GM03348 (cell line): ENCODE data around the gene BCAS4.
"Not testable (repeated sequence)": the region's sequence is repeated elsewhere in the genome, so short reads cannot be mapped to it uniquely, and the experiment has no call there.

Experiments used
- DNase-seq: peaks from one replicate; pipeline ENCODE4 v3.0.0; 2012; ENCODE audit warnings: low spot score

The BCAS4 gene, protein sequence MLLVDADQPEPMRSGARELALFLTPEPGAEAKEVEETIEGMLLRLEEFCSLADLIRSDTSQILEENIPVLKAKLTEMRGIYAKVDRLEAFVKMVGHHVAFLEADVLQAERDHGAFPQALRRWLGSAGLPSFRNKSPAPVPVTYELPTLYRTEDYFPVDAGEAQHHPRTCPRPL

GRCh38 chr20:50794846-50795634 lies at the start of gene BCAS4:
Gene BCAS4 (plus strand): TSS chr20:50795061. CDS start chr20:50795084, 23 bp downstream.
- peak; percentile 97 for DNase-seq

GRCh38 chr20:50745634-50746137 lies 49.2 kb upstream of the BCAS4 start:
- no peak for DNase-seq

DNA sequence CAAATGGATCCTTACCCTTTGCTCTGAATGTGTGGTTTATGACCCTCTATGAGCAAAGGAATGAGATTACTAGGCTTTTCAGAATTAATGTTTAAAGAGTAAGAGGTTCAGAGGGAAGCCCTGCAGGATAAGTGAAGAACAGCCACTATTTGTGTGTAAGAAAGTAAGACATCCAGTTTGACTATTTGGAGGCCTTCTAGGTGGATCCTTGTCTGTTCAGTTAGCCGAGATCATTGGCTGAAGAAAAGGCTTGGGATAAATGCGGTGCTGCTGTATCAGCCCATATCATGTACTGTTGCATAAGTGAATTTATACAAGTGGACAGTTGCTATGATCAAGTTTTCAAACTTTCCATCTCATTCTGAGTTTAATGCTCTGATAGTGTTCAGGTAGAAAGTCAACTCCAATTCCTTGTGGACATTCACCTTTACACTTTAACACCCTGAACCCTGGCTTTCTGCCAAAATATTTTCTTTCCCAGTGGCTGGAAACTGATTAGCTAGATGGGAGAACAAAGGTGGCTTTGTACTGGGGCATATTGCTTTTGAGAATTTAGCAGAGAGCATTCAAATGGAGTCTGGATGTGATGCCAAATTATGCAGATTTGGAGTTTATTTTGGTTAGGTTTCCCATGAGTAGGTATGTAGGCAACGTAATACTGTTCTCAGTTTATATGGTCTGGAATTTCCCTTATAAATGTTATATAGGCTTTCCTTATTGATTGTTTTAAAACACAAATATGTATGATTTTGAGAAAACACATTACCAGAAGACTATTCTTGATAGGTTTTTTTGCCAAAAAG lies 48.5 kb upstream of the BCAS4 start:
- no peak for DNase-seq

GRCh38 chr20:50747275-50747674 lies 47.6 kb upstream of the BCAS4 start:
- DNase-seq, result no peak

DNA sequence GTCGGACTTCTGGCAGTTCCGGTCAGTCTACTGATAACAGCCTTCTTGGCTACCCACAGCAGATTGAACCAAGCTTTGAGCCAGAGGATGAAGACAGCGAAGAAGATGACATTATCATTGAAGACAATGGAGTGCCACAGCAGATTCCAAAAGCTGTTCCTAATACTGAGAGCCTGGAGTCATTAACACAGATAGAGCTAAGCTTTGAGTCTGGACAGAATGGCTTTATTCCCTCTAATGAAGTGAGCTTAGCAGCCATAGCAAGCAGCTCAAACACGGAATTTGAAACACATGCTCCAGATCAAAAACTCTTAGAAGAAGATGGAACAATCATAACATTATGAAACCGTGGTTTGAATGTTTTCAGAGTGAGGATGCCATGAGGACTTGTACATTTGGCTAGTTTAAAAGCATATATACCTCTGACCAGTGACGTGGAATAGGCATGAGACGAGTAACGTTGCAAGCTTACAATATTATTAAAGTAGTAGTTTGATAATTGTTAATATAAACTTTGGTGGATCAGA lies 44.7 kb upstream of the BCAS4 start:
- no peak for DNase-seq

GRCh38 chr20:50753152-50753551 lies 41.7 kb upstream of the BCAS4 start:
- DNase-seq, result no peak

- no peak for DNase-seq
These were observed 40.4 kb upstream of the BCAS4 start for GRCh38 chr20:50754420-50754819.

DNA sequence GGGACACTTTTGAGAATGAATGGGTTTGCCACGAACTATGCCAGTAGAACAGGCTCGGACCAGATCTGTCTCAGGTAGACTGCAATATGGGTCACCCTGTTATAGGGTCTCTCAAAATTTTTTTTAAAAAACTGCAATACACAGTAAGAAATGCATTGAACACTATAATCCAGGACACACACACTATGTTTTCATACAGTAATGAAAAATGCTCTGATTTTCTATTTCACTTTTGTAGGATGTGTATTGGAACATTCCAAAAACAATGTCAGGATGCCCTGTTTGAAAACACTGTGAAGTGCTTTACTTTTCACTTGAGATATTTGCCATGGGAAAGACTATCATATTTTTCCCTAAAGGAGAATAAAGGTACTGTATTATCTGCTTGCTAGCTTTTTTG lies 38.4 kb upstream of the BCAS4 start:
- no peak for DNase-seq

GRCh38 chr20:50758469-50758868 lies 36.4 kb upstream of the BCAS4 start:
- no peak for DNase-seq

DNA sequence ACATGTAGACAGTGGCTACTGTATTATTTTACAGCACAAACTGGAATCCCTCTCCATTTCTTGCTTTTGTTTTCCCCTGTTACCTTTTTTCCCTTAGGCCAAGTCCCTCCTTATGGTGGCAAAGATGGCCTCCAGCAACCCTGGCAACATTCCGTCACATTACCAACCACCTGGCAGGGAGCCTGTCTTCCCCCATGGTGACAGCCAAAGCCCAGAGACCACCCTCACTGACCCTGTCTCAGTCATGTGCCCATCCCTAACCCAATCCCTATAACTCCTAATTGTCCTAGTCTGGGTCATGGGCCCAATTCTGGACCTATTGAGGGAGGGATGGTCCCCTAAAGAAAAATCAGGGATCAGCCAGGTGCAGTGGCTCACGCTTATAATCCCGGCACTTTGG lies 35.9 kb upstream of the BCAS4 start:
- DNase-seq, result no peak

DNA sequence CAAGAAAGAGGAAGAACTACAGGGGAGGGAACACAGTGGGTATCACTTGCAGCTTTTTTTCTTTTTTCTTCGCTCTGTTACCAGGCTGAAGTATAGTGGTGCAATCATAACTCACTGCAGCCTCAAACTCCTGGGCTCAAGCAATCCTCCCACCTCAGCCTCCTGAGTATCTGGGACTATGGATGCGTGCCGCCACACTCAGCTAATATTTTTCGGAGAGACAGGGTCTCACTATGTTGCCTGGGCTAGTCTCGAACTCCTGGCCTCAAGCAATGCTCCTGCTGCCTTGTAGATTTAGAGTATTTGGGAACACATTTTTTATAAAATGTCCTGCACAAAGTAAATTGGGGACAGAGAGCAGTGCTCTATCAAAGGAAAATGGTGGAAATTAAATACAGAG lies 35.2 kb upstream of the BCAS4 start:
- DNase-seq, result no peak

DNA sequence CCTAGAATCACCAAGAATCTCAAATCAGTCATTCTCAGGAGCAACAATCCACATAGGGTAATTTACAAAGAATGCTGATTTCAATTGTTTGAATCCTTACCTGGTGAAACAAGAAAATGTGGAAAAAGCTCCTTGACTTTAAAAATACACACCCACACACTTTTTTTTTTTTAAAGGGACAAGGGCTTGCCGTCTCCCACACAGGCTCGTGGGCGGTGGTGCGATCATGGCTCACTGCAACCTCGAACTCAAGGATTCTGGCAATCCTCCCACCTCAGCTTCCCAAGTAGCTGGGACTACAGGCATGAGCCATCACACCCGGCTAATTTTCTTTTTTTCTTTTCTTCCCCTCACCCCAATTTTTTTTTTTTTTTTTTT lies 32.8 kb upstream of the BCAS4 start:
- no peak for DNase-seq

GRCh38 chr20:50762435-50763220 lies 32.2 kb upstream of the BCAS4 start:
- DNase-seq, result peak; percentile 51

DNA sequence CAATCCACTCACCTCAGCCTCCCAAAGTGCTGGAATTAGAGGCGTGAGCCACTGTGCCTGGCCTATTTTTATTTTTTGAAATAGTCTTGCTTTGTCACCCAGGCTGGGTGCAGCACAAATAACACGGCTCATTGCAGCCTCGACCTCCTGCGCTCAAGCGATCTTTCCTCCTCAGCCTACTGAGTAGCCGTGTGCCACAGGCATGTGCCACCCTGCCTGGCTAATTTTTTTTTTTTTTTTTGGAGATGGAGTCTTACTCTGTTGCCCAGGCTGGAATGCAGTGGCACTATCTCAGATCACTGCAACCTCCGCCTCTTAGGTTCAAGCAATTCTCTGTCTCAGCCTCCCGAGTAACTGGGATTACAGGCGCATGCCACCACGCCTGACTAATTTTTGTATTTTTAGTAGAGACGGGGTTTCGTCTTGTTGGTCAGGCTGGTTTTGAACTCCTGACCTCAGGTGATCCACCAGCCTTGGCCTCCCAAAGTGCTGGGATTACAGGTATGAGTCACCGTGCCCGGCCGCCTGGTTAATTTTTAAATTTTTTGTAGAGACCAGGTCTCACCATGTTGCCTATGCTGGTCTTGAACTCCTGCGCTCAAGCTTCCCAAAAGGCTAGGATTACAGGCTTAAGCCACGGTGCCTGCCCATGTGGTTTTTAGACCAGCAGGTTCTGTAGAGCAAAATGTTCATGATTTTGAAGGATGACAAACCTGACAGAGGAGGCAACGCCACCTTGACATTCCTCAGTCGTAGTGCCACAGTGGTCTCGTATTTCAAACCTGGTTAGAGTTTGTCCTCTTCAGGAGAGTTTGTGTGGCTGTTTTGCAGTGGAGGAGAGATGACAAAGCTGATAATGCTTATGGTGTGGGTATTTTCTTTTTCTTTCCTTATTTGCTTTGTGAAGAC lies 31.1 kb upstream of the BCAS4 start:
- DNase-seq, result not testable (repeated sequence)

DNA sequence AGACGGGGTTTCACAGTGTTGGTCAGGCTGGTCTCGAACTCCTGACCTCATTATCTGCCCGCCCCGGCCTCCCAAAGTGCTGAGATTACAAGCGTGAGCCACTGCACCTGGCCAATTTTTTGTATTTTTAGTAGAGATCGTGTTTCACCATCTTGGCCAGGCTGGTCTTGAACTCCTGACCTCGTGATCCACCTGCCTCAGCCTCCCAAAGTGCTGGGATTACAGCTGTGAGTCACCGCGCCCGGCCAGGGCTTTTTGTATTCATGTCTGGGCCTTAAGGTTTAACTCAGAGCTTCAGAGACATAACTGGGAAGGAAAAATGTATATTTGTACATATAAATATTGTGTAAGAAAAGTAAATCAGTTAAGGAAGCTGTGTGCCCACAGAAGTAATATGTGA lies 29.6 kb upstream of the BCAS4 start:
- DNase-seq, result not testable (repeated sequence)

- no peak for DNase-seq
These were observed 29.2 kb upstream of the BCAS4 start for GRCh38 chr20:50765674-50766073.

DNA sequence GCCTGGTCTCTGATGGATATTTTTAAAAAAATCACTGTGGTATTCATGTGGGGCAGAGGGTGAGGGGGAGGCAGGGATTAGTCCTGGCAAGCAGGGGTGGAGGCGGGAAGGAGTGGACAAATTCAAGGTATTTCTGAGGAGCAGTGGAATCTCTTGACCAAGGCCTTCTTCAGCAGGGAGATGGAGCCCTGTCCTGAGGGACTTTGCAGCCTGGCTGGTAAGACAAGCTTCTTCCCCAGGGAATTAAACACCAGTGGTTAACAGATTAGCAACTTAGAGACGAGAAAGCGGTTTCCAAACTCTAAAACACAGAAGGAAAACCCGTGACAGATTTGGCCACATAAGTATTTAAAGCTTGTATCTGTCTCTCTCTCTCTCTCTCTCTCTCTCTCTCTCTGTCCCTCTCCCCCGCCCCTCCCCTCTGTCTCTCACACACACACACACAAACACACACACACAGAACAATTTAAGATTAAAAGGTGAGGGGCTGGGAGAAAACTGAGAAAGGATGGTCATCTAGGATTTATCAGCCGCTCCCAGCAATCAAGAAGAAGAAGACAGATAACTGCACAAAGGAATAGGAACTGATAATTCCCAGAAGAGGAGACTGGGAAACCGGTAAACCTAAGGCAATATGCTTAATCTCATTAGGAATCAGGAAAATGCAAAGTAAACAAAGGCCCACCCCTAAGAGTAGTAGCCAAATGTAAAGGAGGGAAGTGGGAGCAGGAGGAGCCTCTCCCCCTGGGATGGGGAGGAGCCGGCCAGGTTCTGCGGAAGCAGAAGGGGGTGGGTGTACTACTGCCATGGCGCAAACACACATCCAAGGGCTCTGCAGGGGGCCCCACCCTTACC lies 27.7 kb upstream of the BCAS4 start:
- DNase-seq, result not testable (repeated sequence)

- not testable (repeated sequence) for DNase-seq
These were observed 25.9 kb upstream of the BCAS4 start for GRCh38 chr20:50768991-50769390.

DNA sequence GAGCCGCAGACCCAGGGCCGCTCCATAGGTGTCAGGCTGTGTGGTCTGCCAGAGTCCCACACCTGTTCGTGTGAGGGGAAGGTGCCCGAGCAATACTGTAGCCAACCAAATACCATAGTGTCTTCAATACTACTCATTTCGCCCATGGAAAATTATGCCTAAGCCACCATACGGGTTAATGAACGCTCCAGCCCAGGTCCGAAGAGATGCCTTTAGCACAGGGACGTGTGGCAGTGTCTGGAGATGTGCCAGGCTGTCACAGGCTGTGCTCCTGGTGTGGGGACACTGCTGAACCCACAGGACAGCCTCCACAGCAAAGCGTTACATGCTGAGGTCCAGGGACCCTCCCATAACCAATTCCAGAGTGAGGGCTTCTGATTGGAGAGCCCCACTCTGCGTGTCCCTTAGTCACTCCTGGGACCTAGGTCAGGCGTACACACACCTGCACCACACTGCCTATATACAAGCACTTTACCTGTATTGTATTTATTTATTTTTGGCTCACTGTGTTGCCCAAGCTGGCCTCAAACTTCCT lies 25.2 kb upstream of the BCAS4 start:
- not testable (repeated sequence) for DNase-seq
